Transverse colon (tissue), 4 donors: ENCODE results near the gene RERG.

ENCODE experiments used
- EP300 ChIP-seq: sonication (generic); formaldehyde crosslinking; IDR thresholded peaks from one replicate; pipeline ENCODE4 v1.6.1; 2017; ENCODE audit warnings: antibody characterized with exemption, low read depth
- POLR2A ChIP-seq: fragments of 450-650 bp; IDR thresholded peaks from one replicate; pipeline ENCODE4 v1.6.1; 2016; ENCODE audit warnings: antibody characterized with exemption, mild to moderate bottlenecking, moderate library complexity
- POLR2AphosphoS5 ChIP-seq, 3 donors: sonication (generic); formaldehyde crosslinking; IDR thresholded peaks; one replicate each; pipeline ENCODE4 v1.6.1; 2016; ENCODE audit warnings: antibody characterized with exemption in 3 of 3
- TF ChIP-seq, protein P1 (sequence below), 5 experiments: fragments of 200-600 bp in 3 of 5; fragments of 450-650 bp in 2 of 5; sonication (generic) in 3 of 5; IDR thresholded peaks; 1 replicate in 2 of 5; 2 replicates in 3 of 5; pipeline ENCODE4 v1.5.1; 2016 to 2017; ENCODE audit warnings: antibody characterized with exemption in 5 of 5, inconsistent platforms in 3 of 5, mild to moderate bottlenecking in 2 of 5, moderate library complexity in 1 of 5

- TF ChIP-seq, protein P1, sequence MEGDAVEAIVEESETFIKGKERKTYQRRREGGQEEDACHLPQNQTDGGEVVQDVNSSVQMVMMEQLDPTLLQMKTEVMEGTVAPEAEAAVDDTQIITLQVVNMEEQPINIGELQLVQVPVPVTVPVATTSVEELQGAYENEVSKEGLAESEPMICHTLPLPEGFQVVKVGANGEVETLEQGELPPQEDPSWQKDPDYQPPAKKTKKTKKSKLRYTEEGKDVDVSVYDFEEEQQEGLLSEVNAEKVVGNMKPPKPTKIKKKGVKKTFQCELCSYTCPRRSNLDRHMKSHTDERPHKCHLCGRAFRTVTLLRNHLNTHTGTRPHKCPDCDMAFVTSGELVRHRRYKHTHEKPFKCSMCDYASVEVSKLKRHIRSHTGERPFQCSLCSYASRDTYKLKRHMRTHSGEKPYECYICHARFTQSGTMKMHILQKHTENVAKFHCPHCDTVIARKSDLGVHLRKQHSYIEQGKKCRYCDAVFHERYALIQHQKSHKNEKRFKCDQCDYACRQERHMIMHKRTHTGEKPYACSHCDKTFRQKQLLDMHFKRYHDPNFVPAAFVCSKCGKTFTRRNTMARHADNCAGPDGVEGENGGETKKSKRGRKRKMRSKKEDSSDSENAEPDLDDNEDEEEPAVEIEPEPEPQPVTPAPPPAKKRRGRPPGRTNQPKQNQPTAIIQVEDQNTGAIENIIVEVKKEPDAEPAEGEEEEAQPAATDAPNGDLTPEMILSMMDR (IDR thresholded peaks at IDR 0.05), result no peak
- TF ChIP-seq POLR2AphosphoS5 (IDR thresholded peaks at IDR 0.05) (no peak), POLR2A (no peak), EP300 (no peak)
These were observed 23.1 kb upstream of the RERG start for GRCh38 chr12:15244341-15244740.
